K562 (cell line): ENCODE results near the gene MED29. TPM values are rescaled to one million over a fixed set of nuclear protein-coding genes. Genes with fewer than 3 reads are reported as not detected.

Experiments
- AFF4 ChIP-seq: sonication (generic); formaldehyde crosslinking; IDR thresholded peaks from 2 replicates; pipeline ENCODE4 v1.8.0; 2023; ENCODE audit warnings: mild to moderate bottlenecking, missing genetic modification reagents
- CBX3 ChIP-seq, 2 experiments: IDR thresholded peaks; 1 replicate in 1 of 2; 2 replicates in 1 of 2; pipeline ENCODE4 v1.6.1; 2012; ENCODE audit warnings: inconsistent platforms in 2 of 2, low read length in 2 of 2, borderline replicate concordance in 1 of 2, control low read depth in 1 of 2
- CREM ChIP-seq: IDR thresholded peaks from 2 replicates; pipeline ENCODE4 v1.6.1; 2014; ENCODE audit warnings: antibody characterized with exemption, low read depth
- E2F6 ChIP-seq, 2 experiments: IDR thresholded peaks; 2 replicates each; pipeline ENCODE4 v1.6.1; 2011; ENCODE audit warnings: borderline replicate concordance in 1 of 2, control low read depth in 1 of 2, low read depth in 1 of 2, low read length in 1 of 2, mild to moderate bottlenecking in 1 of 2, mixed read lengths in 1 of 2, moderate library complexity in 1 of 2; ENCODE audit not compliant: insufficient read depth in 1 of 2, insufficient read length in 1 of 2, poor library complexity in 1 of 2, severe bottlenecking in 1 of 2; ENCODE audit errors: extremely low read depth in 1 of 2
- EGR1 ChIP-seq: fragments of 450-650 bp; conservative IDR thresholded peaks from 2 replicates; pipeline ENCODE4 v1.6.1; 2017; ENCODE audit warnings: mild to moderate bottlenecking
- ETS1 ChIP-seq: conservative IDR thresholded peaks from 2 replicates; pipeline ENCODE4 v1.6.1; 2011; ENCODE audit warnings: low read depth, mild to moderate bottlenecking, low read length; ENCODE audit not compliant: control insufficient read depth
- MAZ ChIP-seq, 2 experiments: fragments of 450-650 bp in 1 of 2; sonication (generic) in 1 of 2; formaldehyde crosslinking; IDR thresholded peaks in 1 of 2; conservative IDR thresholded peaks in 1 of 2; 2 replicates each; pipeline versions ENCODE4 v1.4.0 to v1.5.0; 2020; ENCODE audit warnings: mild to moderate bottlenecking in 1 of 2, missing genetic modification reagents in 1 of 2
- NFE2 ChIP-seq: IDR thresholded peaks from 2 replicates; pipeline ENCODE4 v1.6.1; 2014; ENCODE audit warnings: antibody characterized with exemption, low read depth
- PKNOX1 ChIP-seq: fragments of 450-650 bp; IDR thresholded peaks from 2 replicates; pipeline ENCODE4 v1.6.1; 2016
- ZKSCAN8 ChIP-seq: fragments of 200-800 bp; sonication (Bioruptor generic); IDR thresholded peaks from 2 replicates; pipeline ENCODE4 v1.6.1; 2016; ENCODE audit warnings: missing genetic modification characterization, missing compliant biosample characterization
- ZNF121 ChIP-seq: sonication (generic); formaldehyde crosslinking; conservative IDR thresholded peaks from 2 replicates; pipeline ENCODE4 v1.8.0; 2022; ENCODE audit warnings: missing genetic modification reagents
- polyA plus RNA-seq, 8 experiments: library from polyadenylated mRNA; depleted of rRNA in 4 of 8; stranded (reverse) in 5 of 8; unstranded in 3 of 8; fragments of >200 nt; fragmentation: Nextera tagmentation in 2 of 8; fragmentation: Illumina TruSeq in 1 of 8; extraction: Ambion mirVana in 2 of 8; extraction: Trizol in 1 of 8; gene quantifications; 2 replicates each; pipeline versions ENCODE4 v1.2.1 to v1.2.3, GENCODE V29; 2011 to 2014; ENCODE audit warnings: inconsistent platforms in 1 of 8, missing spikeins in 1 of 8
- total RNA-seq, 7 experiments: library from RNA; depleted of rRNA in 6 of 7; stranded (reverse); fragments of >200 nt in 6 of 7; fragmentation: Illumina TruSeq in 2 of 7; extraction: Trizol in 2 of 7; gene quantifications; 2 replicates each; pipeline versions ENCODE4 v1.2.1 to v1.2.3, GENCODE V29; 2011 to 2021; ENCODE audit warnings: low replicate concordance in 1 of 7
- TF ChIP-seq, protein P1 (sequence below), 2 experiments: IDR thresholded peaks; 2 replicates each; pipeline ENCODE4 v1.6.1; 2012; ENCODE audit warnings: improper control_type of control experiment in 2 of 2, low read depth in 2 of 2, low read length in 2 of 2, borderline replicate concordance in 1 of 2
- TF ChIP-seq, protein P2 (sequence below): fragments of 450-650 bp; IDR thresholded peaks from 2 replicates; pipeline ENCODE4 v1.6.1; 2014; ENCODE audit warnings: low read depth, mild to moderate bottlenecking, moderate library complexity, borderline replicate concordance

MED29 gene
- total and polyA plus RNA-seq, 9 of the 15 experiments (the other 6 are each of a cell fraction or from before 2014, with no cell fraction given) = 1.8 to 22.6 (median 12.4) TPM

GRCh38 chr19:39445196-39446111 is 54.3 kb downstream of the MED29 start, which contains the start of gene SUPT5H (continued):
- TF ChIP-seq AFF4 (CRISPR knock-in tag) (peak; percentile 47; the same call in 1 of the 2 replicates), E2F6 (IDR thresholded peaks at IDR 0.05; ENCODE audit: borderline replicate concordance in 1 of 2, extremely low read depth in 1 of 2, insufficient read depth in 1 of 2, insufficient read length in 1 of 2, low read depth in 1 of 2, low read length in 1 of 2, poor library complexity in 1 of 2, severe bottlenecking in 1 of 2) (peak; percentile 75 to 84), ZKSCAN8 (CRISPR knock-in tag) (no peak), ZNF121 (CRISPR knock-in tag) (no peak), ETS1 (peak; percentile 79), NFE2 (no peak), EGR1 (peak; percentile 72), MAZ (CRISPR knock-in tag; conservative IDR thresholded peaks at IDR 0.05 in 1 of 2, IDR thresholded peaks at IDR 0.05 in 1 of 2) (peak; percentile 59 to 64; a peak in 3 of 4 replicates), CREM (peak; percentile 95), CBX3 (IDR thresholded peaks at IDR 0.05; ENCODE audit: borderline replicate concordance in 1 of 2, low read length in 2 of 2) (peak in 1 of 2 experiments; percentile 42; a peak in 1 of 3 replicates), PKNOX1 (peak; percentile 77)
- TF ChIP-seq, protein P1, sequence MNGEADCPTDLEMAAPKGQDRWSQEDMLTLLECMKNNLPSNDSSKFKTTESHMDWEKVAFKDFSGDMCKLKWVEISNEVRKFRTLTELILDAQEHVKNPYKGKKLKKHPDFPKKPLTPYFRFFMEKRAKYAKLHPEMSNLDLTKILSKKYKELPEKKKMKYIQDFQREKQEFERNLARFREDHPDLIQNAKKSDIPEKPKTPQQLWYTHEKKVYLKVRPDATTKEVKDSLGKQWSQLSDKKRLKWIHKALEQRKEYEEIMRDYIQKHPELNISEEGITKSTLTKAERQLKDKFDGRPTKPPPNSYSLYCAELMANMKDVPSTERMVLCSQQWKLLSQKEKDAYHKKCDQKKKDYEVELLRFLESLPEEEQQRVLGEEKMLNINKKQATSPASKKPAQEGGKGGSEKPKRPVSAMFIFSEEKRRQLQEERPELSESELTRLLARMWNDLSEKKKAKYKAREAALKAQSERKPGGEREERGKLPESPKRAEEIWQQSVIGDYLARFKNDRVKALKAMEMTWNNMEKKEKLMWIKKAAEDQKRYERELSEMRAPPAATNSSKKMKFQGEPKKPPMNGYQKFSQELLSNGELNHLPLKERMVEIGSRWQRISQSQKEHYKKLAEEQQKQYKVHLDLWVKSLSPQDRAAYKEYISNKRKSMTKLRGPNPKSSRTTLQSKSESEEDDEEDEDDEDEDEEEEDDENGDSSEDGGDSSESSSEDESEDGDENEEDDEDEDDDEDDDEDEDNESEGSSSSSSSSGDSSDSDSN (IDR thresholded peaks at IDR 0.05; ENCODE audit: borderline replicate concordance in 1 of 2, low read depth in 2 of 2, low read length in 2 of 2) = peak in 1 of 2 experiments; percentile 57; a peak in 1 of 4 replicates
- TF ChIP-seq, protein P2, sequence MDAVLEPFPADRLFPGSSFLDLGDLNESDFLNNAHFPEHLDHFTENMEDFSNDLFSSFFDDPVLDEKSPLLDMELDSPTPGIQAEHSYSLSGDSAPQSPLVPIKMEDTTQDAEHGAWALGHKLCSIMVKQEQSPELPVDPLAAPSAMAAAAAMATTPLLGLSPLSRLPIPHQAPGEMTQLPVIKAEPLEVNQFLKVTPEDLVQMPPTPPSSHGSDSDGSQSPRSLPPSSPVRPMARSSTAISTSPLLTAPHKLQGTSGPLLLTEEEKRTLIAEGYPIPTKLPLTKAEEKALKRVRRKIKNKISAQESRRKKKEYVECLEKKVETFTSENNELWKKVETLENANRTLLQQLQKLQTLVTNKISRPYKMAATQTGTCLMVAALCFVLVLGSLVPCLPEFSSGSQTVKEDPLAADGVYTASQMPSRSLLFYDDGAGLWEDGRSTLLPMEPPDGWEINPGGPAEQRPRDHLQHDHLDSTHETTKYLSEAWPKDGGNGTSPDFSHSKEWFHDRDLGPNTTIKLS = peak; percentile 97
